Measurements from ENCODE around the gene HAAO. TPM values are rescaled to one million over a fixed set of nuclear protein-coding genes. Genes with fewer than 3 reads are reported as not detected.

Gene HAAO
- total RNA-seq, 1 donor from 2014 or later = 0.93 TPM

Other genes with a start within 250 kb of the HAAO start
- 25.6 and 30.3 TPM in 2 replicates for gene MTA3, start 224.0 kb downstream of the HAAO start, total RNA-seq
- 0.20 and 0.49 TPM in 2 replicates for gene OXER1, start 28.4 kb downstream of the HAAO start, total RNA-seq

Measured in T-helper 1 cell treated with Interleukin-12 subunit alpha and Interleukin-12 subunit beta and Interleukin-4 antibody, amounts not matched to agents 30 ng/mL and 1 ng/mL, for 36 hours (primary cell).